T-helper 1 cell treated with Interleukin-12 subunit alpha and Interleukin-12 subunit beta and Interleukin-4 antibody, amounts not matched to agents 30 μg/mL and 1 μg/mL, for 36 hours (primary cell): ENCODE measurements around the gene TMEM121.
"Not testable (repeated sequence)": the region's sequence is repeated elsewhere in the genome, so short reads cannot be mapped to it uniquely, and the experiment has no call there.

Source experiments
- H3K27ac Mint-ChIP-seq: one replicate; pipeline ENCODE4 v1.8.0; 2021; ENCODE audit warnings: mild to moderate bottlenecking, mixed read lengths
- H3K27me3 Mint-ChIP-seq: one replicate; pipeline ENCODE4 v1.8.0; 2021; ENCODE audit warnings: low read depth, mixed read lengths
- H3K36me3 Mint-ChIP-seq: one replicate; pipeline ENCODE4 v1.8.0; 2021; ENCODE audit warnings: low read depth, mixed read lengths
- H3K4me1 Mint-ChIP-seq: one replicate; pipeline ENCODE4 v1.8.0; 2021; ENCODE audit warnings: low read depth, mixed read lengths
- H3K4me3 Mint-ChIP-seq: one replicate; pipeline ENCODE4 v1.8.0; 2021; ENCODE audit warnings: mild to moderate bottlenecking, moderate library complexity, mixed read lengths
- H3K9me3 Mint-ChIP-seq: one replicate; pipeline ENCODE4 v1.8.0; 2021; ENCODE audit warnings: mixed read lengths

The TMEM121 gene

GRCh38 chr14:105568859-105569766 is 42.7 kb downstream of the TMEM121 start:
- no peaks in the 10 kb centered on the region for H3K4me1 Mint-ChIP-seq
- peaks cover 26% of the 10 kb centered on the region for H3K9me3 Mint-ChIP-seq

GRCh38 chr14:105570482-105570881 is 44.1 kb downstream of the TMEM121 start:
- Mint-ChIP-seq H3K27me3 (no peaks in the 10 kb centered on the region), H3K27ac (no peak overlapping the region), H3K9me3 (peaks cover 26% of the 10 kb centered on the region), H3K36me3 (no peaks in the 10 kb centered on the region), H3K4me1 (no peaks in the 10 kb centered on the region), H3K4me3 (no peak overlapping the region)

More at GRCh38 chr14:105568859-105569766, 42.7 kb downstream of the TMEM121 start:
- Mint-ChIP-seq H3K27ac (peak overlapping the region; percentile 7), H3K27me3 (no peaks in the 10 kb centered on the region), H3K36me3 (no peaks in the 10 kb centered on the region), H3K4me3 (no peak overlapping the region)

- not testable (repeated sequence) for H3K4me3 Mint-ChIP-seq, H3K4me1 Mint-ChIP-seq, H3K36me3 Mint-ChIP-seq, H3K27me3 Mint-ChIP-seq, H3K27ac Mint-ChIP-seq
- peaks cover 26% of the 10 kb centered on the region for H3K9me3 Mint-ChIP-seq
These were observed 45.0 kb downstream of the TMEM121 start for GRCh38 chr14:105571181-105571951.

GRCh38 chr14:105572063-105572462 is 45.7 kb downstream of the TMEM121 start:
- peaks cover 26% of the 10 kb centered on the region for H3K9me3 Mint-ChIP-seq
- not testable (repeated sequence) for H3K36me3 Mint-ChIP-seq, H3K4me1 Mint-ChIP-seq, H3K27ac Mint-ChIP-seq, H3K4me3 Mint-ChIP-seq, H3K27me3 Mint-ChIP-seq

- H3K4me3 Mint-ChIP-seq, H3K27ac Mint-ChIP-seq, H3K36me3 Mint-ChIP-seq, H3K27me3 Mint-ChIP-seq, H3K4me1 Mint-ChIP-seq: not testable (repeated sequence)
- peaks cover 22% of the 10 kb centered on the region for H3K9me3 Mint-ChIP-seq
These were observed 47.5 kb downstream of the TMEM121 start for GRCh38 chr14:105573841-105574240.

- not testable (repeated sequence) for H3K27me3 Mint-ChIP-seq, H3K4me1 Mint-ChIP-seq, H3K27ac Mint-ChIP-seq, H3K36me3 Mint-ChIP-seq, H3K4me3 Mint-ChIP-seq
- H3K9me3 Mint-ChIP-seq = peaks cover 16% of the 10 kb centered on the region
These were observed 48.0 kb downstream of the TMEM121 start for GRCh38 chr14:105574411-105574810.

- H3K4me1 Mint-ChIP-seq, H3K27ac Mint-ChIP-seq, H3K27me3 Mint-ChIP-seq, H3K36me3 Mint-ChIP-seq, H3K4me3 Mint-ChIP-seq, H3K9me3 Mint-ChIP-seq: not testable (repeated sequence)
These were observed 48.8 kb downstream of the TMEM121 start for GRCh38 chr14:105575016-105575700.

GRCh38 chr14:105576525-105577088 is 50.2 kb downstream of the TMEM121 start:
- H3K9me3 Mint-ChIP-seq = no peaks in the 10 kb centered on the region
- H3K4me3 Mint-ChIP-seq = no peak overlapping the region
- no peaks in the 10 kb centered on the region for H3K27me3 Mint-ChIP-seq
- peaks cover 4% of the 10 kb centered on the region for H3K4me1 Mint-ChIP-seq
- peak overlapping the region; percentile 12 for H3K27ac Mint-ChIP-seq
- no peaks in the 10 kb centered on the region for H3K36me3 Mint-ChIP-seq

GRCh38 chr14:105577314-105577861 is 51.0 kb downstream of the TMEM121 start:
- no peaks in the 10 kb centered on the region for H3K27me3 Mint-ChIP-seq
- no peaks in the 10 kb centered on the region for H3K36me3 Mint-ChIP-seq
- no peak overlapping the region for H3K4me3 Mint-ChIP-seq
- H3K4me1 Mint-ChIP-seq = peaks cover 4% of the 10 kb centered on the region
- no peak overlapping the region for H3K27ac Mint-ChIP-seq
- H3K9me3 Mint-ChIP-seq = no peaks in the 10 kb centered on the region

- H3K27ac Mint-ChIP-seq = no peak overlapping the region
- H3K27me3 Mint-ChIP-seq = no peaks in the 10 kb centered on the region
- peaks cover 4% of the 10 kb centered on the region for H3K4me1 Mint-ChIP-seq
- H3K9me3 Mint-ChIP-seq = no peaks in the 10 kb centered on the region
- no peak overlapping the region for H3K4me3 Mint-ChIP-seq
- H3K36me3 Mint-ChIP-seq = no peaks in the 10 kb centered on the region
These were observed 51.7 kb downstream of the TMEM121 start for GRCh38 chr14:105578070-105578469.

- not testable (repeated sequence) for H3K36me3 Mint-ChIP-seq
These were observed 52.8 kb downstream of the TMEM121 start for GRCh38 chr14:105579221-105579620.

More at GRCh38 chr14:105579221-105579620, 52.8 kb downstream of the TMEM121 start:
- not testable (repeated sequence) for H3K4me3 Mint-ChIP-seq, H3K27ac Mint-ChIP-seq, H3K27me3 Mint-ChIP-seq, H3K4me1 Mint-ChIP-seq, H3K9me3 Mint-ChIP-seq
